Osteoblast (primary cell): Measurements from ENCODE around the gene CCL26. TPM values are rescaled to one million over a fixed set of nuclear protein-coding genes. Genes with fewer than 3 reads are reported as not detected.

Source experiments
- DNase-seq: peaks from one replicate; pipeline ENCODE4 v3.0.0; 2011; ENCODE audit warnings: low spot score, mixed read lengths; ENCODE audit not compliant: insufficient read length; ENCODE audit errors: missing footprints
- H2AFZ ChIP-seq: 2 replicates; pipeline ENCODE4 v1.6.0; 2011; ENCODE audit warnings: mild to moderate bottlenecking, low read length
- H3K27ac ChIP-seq: 2 replicates; pipeline ENCODE4 v1.5.1; 2011; ENCODE audit warnings: mild to moderate bottlenecking, low read depth, low read length, moderate library complexity
- H3K27me3 ChIP-seq: 2 replicates; pipeline ENCODE4 v1.6.0; 2012; ENCODE audit warnings: mild to moderate bottlenecking, control low read depth, inconsistent platforms, low read length, moderate library complexity; ENCODE audit not compliant: insufficient read depth
- H3K36me3 ChIP-seq: 2 replicates; pipeline ENCODE4 v1.5.1; 2011; ENCODE audit warnings: mild to moderate bottlenecking, low read length, control low read depth, moderate library complexity; ENCODE audit not compliant: insufficient read depth
- H3K4me1 ChIP-seq: 2 replicates; pipeline ENCODE4 v1.5.1; 2011; ENCODE audit warnings: mild to moderate bottlenecking, low read length, control low read depth, moderate library complexity; ENCODE audit not compliant: insufficient read depth
- H3K4me2 ChIP-seq: 2 replicates; pipeline ENCODE4 v1.6.0; 2011; ENCODE audit warnings: mild to moderate bottlenecking, low read length; ENCODE audit not compliant: insufficient read depth
- H3K4me3 ChIP-seq: fragments of 200-600 bp; sonication (generic); 3 replicates; pipeline ENCODE4 v1.5.1; 2012; ENCODE audit warnings: mild to moderate bottlenecking, low read length, inconsistent platforms; ENCODE audit not compliant: insufficient read depth
- H3K79me2 ChIP-seq: 2 replicates; pipeline ENCODE4 v1.6.0; 2012; ENCODE audit warnings: mild to moderate bottlenecking, low read length, control low read depth, inconsistent platforms; ENCODE audit not compliant: insufficient read depth
- H3K9me3 ChIP-seq: 2 replicates; pipeline ENCODE4 v1.5.1; 2011; ENCODE audit warnings: low read depth, low read length, control low read depth
- H4K20me1 ChIP-seq: 2 replicates; pipeline ENCODE4 v1.6.0; 2012; ENCODE audit warnings: mild to moderate bottlenecking, low read length, control low read depth; ENCODE audit not compliant: insufficient read depth
- total RNA-seq: library from RNA; depleted of rRNA; stranded (reverse); fragments of >200 nt; gene quantifications from 2 replicates; pipeline ENCODE4 v1.2.3, GENCODE V29; 2012
- TF ChIP-seq, protein P1 (sequence below): IDR thresholded peaks from 2 replicates; pipeline ENCODE4 v1.5.1; 2011; ENCODE audit warnings: mild to moderate bottlenecking, low read depth, low read length, moderate library complexity; ENCODE audit errors: extremely low read depth

The CCL26 gene, protein sequence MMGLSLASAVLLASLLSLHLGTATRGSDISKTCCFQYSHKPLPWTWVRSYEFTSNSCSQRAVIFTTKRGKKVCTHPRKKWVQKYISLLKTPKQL
- total RNA-seq: 1.1 and 1.5 TPM in 2 replicates

DNA sequence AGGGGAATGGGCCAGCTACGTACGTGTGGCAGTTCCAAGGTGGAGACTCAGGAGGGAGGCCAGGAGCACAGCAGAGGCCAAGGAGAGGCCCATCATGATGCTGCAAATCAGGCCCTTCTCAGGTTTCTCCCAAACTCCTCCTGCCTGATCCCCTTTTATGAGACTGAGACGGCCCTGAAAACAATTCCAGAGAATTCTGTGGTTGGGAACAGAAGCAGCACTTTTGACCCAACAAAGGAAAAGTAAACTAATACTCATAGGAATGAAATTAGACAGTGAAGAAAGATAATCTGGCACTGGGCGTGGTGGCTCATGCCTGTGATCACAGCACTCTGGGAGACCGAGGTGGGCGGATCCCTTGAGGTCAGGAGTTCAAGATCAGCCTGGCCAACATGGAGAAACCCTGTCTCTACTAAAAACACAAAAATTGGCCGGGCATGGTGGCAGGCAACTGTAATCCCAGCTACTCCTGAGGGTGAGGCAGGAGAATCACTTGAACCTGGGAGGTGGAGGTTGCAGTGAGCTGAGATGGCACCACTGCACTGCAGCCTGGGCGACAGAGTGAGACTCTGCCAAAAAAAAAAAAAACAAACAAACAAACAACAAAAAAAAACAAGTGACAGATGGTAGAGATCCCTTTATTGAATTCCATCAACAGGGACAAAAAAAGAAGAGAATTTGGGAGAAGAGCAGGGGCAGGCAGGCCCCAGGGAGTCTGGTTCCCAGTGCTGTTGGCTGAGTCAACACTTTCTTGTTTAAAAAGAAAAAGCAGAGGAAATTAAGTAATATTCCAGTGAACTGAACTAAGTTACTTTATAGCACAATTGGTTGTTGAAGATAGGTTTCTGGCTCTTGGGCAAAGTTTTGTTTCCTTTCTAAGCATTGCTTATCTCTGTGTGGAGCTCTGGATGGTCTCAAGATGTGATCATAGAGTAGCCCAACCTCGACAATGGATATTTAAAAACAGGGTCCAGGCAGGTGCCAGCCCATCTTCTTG lies at the start of gene CCL26:
Gene CCL26, minus strand, starts transcription at position 131 of the 997 bp plus-strand sequence. Its CDS starts 35 bp downstream, at position 96.
- H3K4me1 ChIP-seq: peaks cover 28% of the 10 kb centered on the region

DNA sequence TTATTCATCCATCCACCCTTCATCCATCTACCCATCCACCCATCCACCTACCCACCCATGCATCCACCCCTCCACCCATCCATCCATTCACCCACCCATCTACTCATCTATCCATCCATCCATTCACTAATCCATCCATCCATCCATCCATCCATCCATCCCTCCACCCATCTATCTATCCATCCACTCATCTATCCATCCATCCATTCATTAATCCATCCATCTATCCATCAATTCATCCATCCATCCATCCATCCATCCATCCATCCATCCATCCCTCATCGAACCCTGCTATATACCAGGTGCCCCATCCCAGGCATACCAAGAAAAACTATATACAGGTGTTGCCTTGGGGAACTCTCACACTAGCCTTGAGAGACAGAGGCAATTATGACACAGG lies 48.7 kb upstream of the CCL26 start:
- H3K9me3 ChIP-seq: no peaks in the 10 kb centered on the region

More for the DNA sequence above, at the start of gene CCL26:
- H2AFZ ChIP-seq: no peak within 1 kb of the TSS
- H3K79me2 ChIP-seq: no peaks in the 10 kb centered on the region
- H4K20me1 ChIP-seq: no peaks in the 10 kb centered on the region
- H3K4me3 ChIP-seq: peak within 1 kb of the TSS; percentile 13
- no peaks in the 10 kb centered on the region for H3K9me3 ChIP-seq
- TF ChIP-seq, protein P1, sequence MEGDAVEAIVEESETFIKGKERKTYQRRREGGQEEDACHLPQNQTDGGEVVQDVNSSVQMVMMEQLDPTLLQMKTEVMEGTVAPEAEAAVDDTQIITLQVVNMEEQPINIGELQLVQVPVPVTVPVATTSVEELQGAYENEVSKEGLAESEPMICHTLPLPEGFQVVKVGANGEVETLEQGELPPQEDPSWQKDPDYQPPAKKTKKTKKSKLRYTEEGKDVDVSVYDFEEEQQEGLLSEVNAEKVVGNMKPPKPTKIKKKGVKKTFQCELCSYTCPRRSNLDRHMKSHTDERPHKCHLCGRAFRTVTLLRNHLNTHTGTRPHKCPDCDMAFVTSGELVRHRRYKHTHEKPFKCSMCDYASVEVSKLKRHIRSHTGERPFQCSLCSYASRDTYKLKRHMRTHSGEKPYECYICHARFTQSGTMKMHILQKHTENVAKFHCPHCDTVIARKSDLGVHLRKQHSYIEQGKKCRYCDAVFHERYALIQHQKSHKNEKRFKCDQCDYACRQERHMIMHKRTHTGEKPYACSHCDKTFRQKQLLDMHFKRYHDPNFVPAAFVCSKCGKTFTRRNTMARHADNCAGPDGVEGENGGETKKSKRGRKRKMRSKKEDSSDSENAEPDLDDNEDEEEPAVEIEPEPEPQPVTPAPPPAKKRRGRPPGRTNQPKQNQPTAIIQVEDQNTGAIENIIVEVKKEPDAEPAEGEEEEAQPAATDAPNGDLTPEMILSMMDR: no peak
- H3K36me3 ChIP-seq: no peaks in the 10 kb centered on the region
- peak within 1 kb of the TSS; percentile 43 for H3K4me2 ChIP-seq
- DNase-seq: peak; percentile 55
- peak within 1 kb of the TSS; percentile 90 for H3K27ac ChIP-seq
- no peaks in the 10 kb centered on the region for H3K27me3 ChIP-seq

DNA sequence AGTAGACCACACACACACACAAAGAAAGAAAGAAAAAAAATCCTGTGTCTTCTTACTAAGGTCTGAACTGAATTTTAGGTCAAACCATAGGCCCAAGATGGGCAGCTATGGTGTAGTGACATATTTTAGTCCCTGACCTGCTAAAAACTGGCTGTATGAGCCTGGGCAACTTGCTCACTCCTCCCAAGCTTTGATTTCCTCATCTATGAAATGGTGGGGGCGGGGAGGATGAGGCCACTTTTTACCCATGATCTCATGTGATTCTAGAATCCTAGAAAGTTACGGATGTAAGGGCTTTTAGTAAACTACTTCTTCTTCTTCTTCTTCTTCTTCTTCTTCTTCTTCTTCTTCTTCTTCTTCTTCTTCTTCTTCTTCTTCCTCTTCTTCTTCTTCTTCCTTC lies 47.7 kb upstream of the CCL26 start:
- Histone ChIP-seq H3K4me3 (no peak overlapping the region), H3K4me1 (no peaks in the 10 kb centered on the region)

More for the DNA sequence above, 48.7 kb upstream of the CCL26 start:
- DNase-seq: no peak
- TF ChIP-seq, protein P1: no peak
- no peak overlapping the region for H3K27ac ChIP-seq
- no peaks in the 10 kb centered on the region for H4K20me1 ChIP-seq
- H2AFZ ChIP-seq: no peak overlapping the region
- no peaks in the 10 kb centered on the region for H3K4me1 ChIP-seq
- no peak overlapping the region for H3K4me3 ChIP-seq
- no peaks in the 10 kb centered on the region for H3K36me3 ChIP-seq
- no peaks in the 10 kb centered on the region for H3K79me2 ChIP-seq
- peaks cover 10% of the 10 kb centered on the region for H3K27me3 ChIP-seq
- no peak overlapping the region for H3K4me2 ChIP-seq

More for the DNA sequence above, 47.7 kb upstream of the CCL26 start:
- Histone ChIP-seq H3K4me2 (no peak overlapping the region), H3K27me3 (peaks cover 10% of the 10 kb centered on the region), H2AFZ (no peak overlapping the region), H3K79me2 (no peaks in the 10 kb centered on the region), H4K20me1 (no peaks in the 10 kb centered on the region), H3K9me3 (no peaks in the 10 kb centered on the region), H3K27ac (no peak overlapping the region), H3K36me3 (no peaks in the 10 kb centered on the region)
- TF ChIP-seq, protein P1: no peak
- no peak for DNase-seq
